Urothelium cell line (cell line): ENCODE results near the gene CAAP1.
"Not testable (repeated sequence)": the region's sequence is repeated elsewhere in the genome, so short reads cannot be mapped to it uniquely, and the experiment has no call there.

ENCODE experiments used
- DNase-seq: peaks from one replicate; pipeline ENCODE4 v3.0.0; 2011; ENCODE audit warnings: low spot score, mixed read lengths
- FAIRE-seq: peaks from 2 replicates; lab custom pipeline; 2011; peaks lifted over from hg19 to GRCh38; lab: Jason Lieb, UNC

Gene CAAP1, protein sequence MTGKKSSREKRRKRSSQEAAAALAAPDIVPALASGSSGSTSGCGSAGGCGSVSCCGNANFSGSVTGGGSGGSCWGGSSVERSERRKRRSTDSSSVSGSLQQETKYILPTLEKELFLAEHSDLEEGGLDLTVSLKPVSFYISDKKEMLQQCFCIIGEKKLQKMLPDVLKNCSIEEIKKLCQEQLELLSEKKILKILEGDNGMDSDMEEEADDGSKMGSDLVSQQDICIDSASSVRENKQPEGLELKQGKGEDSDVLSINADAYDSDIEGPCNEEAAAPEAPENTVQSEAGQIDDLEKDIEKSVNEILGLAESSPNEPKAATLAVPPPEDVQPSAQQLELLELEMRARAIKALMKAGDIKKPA

DNA sequence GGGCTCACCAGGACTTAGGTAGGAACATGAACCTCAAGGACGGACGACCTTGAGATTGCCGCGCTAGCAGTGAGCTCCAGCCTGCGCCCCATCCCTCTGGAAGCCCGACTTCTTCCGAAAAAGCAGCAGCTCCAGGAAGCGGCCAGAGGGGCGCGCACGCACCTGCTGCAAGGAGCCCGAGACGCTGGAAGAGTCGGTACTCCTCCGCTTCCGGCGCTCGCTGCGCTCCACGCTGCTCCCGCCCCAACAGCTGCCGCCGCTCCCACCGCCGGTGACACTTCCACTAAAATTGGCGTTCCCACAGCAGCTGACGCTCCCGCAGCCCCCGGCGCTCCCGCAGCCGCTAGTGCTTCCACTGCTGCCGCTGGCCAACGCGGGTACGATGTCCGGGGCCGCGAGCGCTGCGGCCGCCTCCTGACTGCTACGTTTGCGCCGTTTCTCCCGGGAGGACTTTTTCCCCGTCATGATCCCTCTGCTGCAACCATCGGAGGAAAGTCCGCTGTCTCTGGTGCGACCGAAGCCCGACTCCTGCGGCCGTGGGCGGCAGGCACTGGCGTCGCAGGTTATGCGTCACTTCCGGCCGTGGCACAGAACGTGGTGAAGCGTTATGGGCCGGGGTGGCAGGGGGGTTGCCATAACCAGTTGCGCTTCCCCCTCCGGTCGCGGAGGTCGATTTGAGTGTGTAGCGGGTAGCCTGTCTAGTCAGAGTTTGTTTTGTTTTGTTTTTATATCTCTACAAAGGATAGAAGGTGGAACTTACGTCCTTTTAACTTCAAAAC is at the start of gene CAAP1:
CAAP1 (minus strand) TSS at position 552 of the 779 bp plus-strand sequence; CDS start at position 465, 87 bp downstream.
- FAIRE-seq (peak; percentile 99), DNase-seq (peak; percentile 98)

DNA sequence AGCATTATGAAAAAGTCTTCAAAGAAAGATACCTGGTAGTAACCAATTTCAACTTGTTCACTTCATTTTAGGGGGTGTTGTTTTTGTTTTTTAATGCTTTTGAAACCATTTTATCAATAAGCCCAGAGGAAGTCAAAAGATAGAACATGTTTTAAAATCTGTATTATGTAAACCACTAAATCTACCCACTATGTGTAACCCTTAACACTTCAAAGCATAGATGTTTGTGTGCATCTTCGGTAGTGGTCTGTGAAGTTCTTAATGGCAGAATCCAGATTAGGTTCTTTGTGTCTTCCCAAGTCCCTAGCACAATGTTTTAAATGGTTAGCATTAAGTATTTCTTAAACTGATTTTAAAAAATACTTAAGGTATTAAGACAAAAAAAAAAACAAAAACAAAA is 48.2 kb upstream of the CAAP1 start:
- no peak for FAIRE-seq

DNA sequence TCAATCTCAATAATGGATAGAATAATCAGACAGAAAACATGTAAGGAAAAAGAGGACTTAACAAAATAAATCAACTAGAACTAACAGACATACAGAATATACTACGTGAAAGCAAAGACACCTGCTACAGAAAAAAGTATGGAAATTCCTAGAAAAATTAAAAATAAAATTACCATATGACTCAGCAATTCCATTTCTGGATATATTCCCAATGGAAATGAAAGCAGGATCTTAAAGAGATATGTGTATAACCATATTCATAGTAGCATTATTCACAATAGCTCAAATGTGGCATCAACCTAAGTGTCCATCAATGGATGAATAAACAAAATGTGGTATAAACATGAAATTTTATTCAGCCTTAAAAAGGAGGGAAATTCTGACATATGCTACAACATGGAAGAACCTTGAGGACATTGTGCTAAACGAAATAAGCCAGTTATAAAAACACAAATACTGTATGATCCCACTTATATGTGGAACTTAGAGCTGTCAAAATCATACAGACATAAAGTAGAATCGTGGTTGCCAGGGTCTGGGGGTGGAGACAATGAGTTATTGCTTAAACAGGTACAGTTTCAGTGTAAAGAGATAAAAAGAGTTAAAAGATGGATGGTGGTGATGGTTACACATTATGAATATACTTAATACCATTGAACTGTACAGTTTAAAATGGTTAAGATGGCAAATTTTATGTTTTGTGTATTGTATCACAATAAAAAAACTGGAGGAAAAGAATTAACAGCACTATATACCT is 47.5 kb upstream of the CAAP1 start:
- DNase-seq: no peak
- FAIRE-seq: no peak

More for the DNA sequence above, 48.2 kb upstream of the CAAP1 start:
- DNase-seq: no peak

DNA sequence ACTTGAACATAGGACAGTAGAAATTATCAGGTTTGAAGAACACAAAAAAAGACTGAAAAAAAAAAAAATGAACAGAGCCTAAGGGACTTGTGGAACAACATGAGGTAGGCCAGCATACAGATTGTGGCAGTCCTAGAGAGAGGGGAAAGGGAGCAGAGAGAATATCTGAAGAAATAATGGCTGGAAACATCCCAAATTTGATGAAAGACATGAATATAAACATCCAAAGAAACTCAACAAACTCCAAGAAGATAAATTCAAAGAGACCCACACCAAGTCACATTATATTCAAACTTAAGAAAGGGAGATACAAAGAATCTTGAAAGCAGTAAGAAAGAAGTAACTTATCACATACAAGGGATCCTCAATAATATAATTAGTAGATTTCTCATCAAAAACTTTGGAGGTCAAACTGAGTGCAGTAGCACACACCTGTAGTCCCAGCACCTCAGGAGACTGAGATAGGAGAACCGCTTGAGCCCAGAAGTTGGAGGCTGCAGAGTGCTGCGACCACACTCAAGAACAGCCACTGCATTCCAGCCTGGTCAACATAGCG is 45.3 kb upstream of the CAAP1 start:
- no peak for FAIRE-seq
- DNase-seq: no peak

DNA sequence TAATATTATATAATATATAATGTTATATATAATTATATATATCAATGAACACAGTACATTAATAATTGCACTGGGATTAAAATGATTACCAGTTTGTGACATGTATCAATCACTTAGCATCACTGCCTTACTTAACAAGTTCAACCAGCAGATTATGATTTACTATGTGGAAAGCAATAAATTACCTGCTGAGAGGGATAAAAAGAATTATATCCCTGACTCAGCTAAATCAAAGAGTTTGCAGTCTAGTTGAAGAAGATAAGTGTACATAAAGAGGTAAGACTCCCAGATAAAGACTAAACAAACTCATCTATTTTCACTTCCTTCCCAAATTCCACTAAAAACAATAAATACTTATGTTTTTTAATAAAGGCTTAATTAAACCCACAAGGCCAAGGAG is 43.2 kb upstream of the CAAP1 start:
- FAIRE-seq (no peak), DNase-seq (no peak)

DNA sequence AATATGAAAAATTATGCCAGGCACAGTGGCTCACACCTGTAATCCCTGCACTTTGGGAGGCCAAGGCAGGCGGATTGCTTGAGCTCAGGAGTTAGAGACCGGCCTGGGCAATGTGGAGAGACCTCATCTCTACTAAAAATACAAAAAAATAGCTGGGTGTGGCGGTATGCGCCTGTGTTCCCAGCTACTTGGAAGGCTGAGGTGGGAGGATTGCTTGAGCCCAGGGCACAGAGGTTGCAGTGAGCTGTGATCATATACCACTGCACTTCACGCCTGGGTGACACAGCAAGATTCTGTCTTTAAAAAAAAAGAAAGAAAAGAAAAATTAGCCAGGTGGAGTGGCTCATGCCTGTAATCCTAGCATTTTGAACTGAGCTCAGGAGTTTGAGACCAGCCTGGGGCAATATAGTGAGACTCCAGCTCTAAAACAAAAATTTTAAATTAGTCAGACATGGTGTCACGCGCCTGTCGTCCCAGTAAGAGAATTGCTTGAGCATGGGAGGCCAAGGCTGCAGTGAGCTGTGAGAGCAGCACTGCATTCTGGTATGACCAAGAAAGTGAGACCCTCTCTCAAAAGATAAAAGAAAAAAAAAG is 36.4 kb upstream of the CAAP1 start:
- DNase-seq (no peak), FAIRE-seq (no peak)

DNA sequence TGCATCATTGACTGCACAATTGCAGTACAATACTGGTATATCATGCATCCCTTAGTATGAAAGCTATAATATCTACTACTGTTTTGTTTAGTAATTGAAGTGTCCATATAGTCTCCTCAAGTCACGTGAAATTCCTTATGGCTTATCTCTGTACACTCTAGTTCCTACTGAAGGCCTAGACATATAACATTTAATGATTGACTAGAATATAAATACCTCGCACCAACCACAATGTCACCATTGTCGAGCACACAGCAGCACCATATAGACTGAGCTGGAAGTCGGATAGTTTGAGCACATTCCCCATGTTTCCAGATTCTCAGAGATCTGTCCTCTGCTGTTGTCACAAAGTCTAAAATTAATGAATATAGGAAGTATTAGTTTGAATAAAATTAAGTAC is 33.0 kb upstream of the CAAP1 start:
- DNase-seq (no peak), FAIRE-seq (no peak)

DNA sequence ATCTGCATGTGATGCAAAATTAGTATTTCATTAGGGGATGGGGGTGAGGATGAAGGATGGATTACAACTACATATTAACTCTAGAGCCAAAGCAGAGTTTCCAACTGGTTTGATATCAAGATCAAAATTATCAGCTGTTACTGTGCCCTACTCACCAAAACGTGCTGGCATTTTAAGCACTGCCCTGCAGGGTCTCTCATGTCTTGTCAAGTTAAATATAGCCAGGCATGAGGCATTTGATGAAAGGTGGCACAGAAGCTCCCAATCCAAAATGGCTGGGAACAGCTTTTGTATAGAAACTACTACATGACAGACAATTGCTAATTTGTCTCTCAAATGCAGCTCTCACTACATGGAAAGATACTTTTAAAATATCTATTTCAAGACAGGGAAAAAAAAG is 27.1 kb upstream of the CAAP1 start:
- no peak for FAIRE-seq

DNA sequence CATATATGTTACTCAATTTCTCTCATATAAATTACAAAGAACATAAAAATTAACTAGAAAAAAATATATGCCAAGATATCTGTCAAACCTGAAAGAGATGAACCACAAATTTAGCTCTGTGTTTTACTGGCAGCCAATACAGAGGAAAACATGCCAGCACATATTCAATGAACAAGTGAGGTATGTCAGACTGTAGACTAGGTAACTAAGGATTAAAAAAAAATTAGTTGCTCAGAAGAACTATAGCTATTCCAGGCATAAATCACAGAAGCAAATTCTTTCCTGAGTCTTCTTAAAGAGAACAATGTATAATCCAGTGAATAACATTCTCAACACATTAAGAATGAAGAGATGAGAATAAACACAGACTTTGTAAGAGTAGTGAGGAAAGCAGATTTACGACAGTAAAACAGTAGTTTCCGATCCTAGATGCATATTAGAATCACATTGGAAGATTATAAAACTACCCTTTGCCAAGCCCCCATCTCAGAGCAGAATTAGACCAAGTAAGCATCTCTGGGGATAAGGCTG is 20.6 kb upstream of the CAAP1 start:
- DNase-seq: no peak
- FAIRE-seq: no peak

More for the DNA sequence above, 27.1 kb upstream of the CAAP1 start:
- DNase-seq: no peak

DNA sequence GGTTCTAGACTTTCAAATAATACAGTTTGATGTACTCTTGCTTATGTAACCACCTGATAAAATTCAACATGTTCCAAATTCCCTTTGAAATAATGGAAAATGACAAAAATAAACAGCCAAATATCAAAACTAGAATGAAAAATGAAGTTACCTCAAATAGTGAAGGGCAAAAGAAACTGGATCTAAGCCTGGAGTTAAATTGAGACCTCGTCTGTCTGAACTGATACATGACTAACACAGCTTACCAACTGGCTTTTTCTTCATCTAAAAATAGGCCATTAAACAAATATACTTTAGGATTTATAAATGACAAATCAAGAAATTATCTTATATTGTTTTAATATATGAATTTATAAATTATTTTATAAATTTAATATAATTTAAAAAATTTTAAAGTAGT is 12.1 kb upstream of the CAAP1 start:
- DNase-seq: no peak
- FAIRE-seq: no peak

DNA sequence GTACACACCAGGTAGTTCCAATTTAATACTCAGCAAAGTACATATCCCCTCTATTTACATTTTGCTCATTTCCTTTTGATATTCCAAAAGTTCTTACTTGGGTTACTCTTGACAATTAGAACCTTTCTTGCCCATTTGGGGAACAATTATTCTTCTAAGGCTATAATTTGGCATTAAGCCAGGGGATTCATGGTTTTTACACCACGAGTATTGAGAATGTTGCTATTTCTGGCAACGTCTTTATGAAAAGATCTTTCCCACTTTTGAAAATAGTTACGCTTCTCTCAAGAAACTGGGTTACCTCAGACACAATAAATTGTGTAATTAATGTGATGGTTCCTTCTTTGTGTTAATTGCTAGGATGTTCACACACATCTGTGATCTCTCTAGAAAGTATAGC is 11.5 kb upstream of the CAAP1 start:
- FAIRE-seq: no peak
- DNase-seq: no peak

DNA sequence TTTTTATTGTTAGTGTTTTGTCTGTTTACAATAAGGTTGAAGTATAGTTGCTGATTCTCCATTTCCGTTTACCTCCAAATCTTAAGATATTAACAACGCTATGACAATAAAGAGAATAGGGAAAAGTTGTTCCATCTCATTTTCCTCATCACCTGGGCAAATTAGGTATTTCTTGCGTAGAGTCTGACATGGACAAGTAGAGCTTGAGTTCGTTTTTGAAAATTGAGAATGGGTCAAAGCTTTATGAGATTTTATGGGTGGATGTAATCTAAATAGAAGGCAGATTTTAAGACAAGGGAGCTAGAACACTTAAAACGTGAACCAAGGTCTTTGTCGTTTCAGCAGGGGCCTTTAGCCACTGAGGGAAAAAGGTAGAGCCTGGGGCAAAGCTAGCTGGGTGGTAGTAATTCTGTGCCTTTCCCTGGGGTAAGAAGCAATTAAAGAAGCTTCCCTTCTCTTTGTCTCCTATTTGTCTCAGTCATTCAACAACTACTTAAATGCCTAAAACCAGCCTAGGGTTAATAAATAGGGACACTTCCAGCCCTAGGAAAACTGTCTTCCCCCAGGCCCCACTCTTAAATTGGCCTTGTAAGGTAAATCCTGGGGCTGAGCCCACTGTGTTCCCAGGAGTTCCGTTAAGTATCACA is 551 bp upstream of the CAAP1 start:
- FAIRE-seq (no peak), DNase-seq (peak; percentile 9)

DNA sequence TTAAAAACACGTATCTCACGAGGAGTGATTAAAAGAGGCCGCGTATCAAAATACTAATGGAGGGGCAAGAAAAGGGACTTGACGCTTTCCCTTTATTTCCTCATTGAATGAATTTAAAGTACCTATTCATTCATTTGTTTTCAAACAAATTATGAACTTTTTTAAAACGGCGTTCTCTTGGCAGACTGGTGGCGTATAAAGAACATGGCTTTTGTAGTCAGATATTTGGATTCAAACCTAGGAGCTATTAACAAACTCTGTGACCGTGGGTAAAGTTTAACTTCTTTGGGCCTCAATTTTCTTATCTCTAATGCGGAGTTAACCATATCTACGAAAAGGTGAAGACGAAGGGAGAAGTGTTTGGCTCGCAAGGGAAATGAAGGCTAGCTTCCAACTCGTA is 876 bp downstream of the CAAP1 start:
- no peak for FAIRE-seq
- DNase-seq: peak; percentile 9

DNA sequence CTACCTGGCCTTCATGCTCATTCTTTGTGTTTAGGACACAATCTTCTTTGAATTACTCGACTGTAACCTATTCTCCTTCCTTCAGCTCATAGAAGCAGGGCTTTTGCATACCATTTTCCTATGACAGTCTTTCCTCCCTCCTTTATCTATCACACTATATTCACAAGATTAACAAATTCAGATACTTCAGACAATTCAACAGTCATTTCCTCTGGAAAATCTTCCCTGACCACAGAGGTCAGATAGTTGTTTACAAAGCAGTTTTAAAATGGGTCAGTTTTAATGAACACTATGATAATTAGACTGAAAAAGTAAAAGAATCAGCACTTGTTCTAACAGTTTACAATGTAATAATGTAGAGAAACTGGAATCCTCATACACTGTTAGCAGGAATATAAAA is 4.3 kb downstream of the CAAP1 start:
- DNase-seq: no peak
- no peak for FAIRE-seq

DNA sequence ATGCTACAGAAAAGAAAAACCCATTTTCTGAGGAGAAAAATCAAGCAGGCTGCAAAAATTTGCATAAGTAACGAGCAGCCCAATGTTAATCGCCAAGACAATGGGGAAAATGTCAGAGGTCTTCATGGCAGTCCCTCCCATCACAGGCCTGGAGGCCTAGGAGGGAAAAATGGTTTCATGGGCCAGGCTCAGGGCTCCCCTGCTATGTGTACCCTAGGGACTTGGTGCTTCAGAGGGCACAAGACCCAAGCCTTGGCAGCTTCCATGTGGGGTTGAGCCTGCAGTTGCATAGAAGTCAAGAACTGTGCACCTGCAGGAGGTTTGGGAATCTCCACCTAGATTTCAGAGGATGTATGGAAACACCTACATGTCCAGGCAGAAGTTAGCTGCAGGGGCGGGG is 10.4 kb downstream of the CAAP1 start:
- no peak for FAIRE-seq
- no peak for DNase-seq

DNA sequence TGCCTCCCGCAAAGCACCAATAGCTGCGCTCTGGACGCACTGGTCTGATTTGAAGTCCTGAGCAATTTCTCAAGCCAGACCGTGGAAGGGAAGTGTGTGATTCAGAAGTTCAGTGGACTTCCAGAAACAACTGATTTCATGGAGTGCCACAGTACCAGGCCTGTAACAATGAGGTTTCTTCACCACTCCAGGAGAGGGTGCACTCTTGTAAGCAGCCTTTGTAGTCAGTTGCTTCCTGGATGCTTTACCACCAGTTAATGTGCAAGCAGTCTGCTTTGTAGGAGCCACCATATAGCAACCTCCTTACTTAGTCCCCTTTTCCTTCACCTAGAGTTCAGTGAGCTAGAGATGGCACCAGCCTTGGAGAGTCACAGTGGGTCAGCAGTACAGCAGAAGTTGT is 12.3 kb downstream of the CAAP1 start:
- DNase-seq (no peak), FAIRE-seq (no peak)

DNA sequence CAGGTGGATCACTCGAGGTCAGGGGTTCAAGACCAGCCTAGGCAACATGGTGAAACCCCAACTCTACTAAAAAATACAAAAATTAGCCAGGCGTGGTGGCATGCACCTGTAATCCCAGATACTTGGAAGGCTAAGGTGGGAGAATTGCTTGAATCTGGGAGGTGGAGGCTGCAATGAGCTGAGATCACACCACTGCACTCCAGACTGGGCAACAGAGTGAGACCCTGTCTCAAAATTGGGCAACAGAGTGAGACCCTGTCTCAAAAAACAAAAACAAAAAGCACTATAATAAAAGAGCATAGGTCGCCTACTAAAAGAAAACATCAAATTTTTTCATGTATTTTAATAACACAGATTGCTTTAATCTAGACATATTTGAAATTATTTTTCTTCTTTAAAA is 17.4 kb downstream of the CAAP1 start:
- DNase-seq, FAIRE-seq: not testable (repeated sequence)

DNA sequence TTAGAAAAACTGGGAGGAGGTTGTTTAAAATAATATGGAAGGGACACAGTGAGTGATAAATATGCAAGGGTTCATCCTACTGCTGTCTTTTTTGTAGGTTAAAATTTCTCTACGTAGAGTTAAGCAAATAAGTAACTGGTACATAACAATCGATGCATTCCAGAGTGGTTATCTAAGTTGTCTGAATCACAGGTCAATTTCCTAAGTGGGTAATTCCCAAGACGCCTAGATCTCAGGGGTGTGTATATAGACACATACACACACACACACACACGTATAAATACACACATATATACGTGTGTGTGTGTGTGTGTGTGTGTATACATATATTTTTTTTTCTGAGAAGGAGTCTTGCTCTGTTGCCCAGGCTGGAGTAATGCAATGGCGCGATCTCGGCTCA is 22.3 kb downstream of the CAAP1 start:
- FAIRE-seq (no peak), DNase-seq (no peak)

DNA sequence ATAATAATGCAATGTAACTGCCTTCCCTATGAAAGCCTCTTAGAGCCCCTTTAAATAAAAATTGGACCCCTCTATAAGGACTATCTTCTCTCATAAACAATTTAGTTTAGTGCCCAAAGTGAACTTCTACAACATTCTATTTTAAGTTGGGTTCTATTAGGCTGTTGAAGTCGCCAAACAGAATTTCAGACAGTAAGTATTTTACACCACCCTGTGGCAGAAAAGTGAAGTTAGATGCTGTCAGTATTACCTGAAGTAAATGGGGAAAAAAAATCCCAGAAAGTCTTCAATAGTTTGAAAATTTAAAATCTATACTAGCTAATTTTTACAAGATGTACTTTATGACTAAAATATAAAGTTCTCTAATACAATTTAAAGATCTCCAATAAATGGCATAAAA is 29.5 kb downstream of the CAAP1 start:
- DNase-seq: peak; percentile 9

DNA sequence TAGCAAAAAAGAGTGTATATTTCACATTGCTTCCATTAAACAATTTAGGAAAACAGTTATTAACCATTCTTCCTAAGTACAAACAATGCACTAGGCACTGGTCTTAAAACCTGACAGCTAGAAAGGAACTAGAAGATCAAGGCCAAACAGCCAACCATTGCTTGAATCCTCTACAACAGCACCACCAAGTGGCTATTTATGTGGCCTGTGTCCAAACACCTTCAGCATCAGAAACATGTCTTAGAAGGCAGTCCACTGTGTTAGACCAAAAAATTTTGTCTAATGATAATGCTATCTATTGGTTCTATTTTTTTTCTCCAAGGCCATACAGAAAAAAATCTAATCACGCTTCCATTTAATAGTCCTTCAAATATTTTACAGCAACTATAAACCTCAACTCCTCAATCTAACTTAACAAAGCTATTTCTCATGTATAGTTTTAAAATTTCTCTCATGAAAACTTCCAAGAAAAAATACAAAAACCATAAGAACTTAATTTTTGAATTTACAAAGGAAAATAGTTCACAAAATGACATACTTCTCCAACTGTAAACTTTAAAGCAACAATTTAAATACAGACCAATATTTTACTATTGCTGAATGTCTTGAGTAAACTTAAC is 36.1 kb downstream of the CAAP1 start:
- FAIRE-seq: peak; percentile 53
- DNase-seq: peak; percentile 60

More for the DNA sequence above, 29.5 kb downstream of the CAAP1 start:
- no peak for FAIRE-seq
